Ishikawa (cell line): ENCODE results near the gene ENOX1.

Experiments used
- CEBPB ChIP-seq: IDR thresholded peaks from 2 replicates; pipeline ENCODE4 v1.6.1; 2012
- CREB1 ChIP-seq: IDR thresholded peaks from 2 replicates; pipeline ENCODE4 v1.6.1; 2012; ENCODE audit warnings: low read depth
- EGR1 ChIP-seq: IDR thresholded peaks from 2 replicates; pipeline ENCODE4 v1.6.1; 2012
- EP300 ChIP-seq: IDR thresholded peaks from 2 replicates; pipeline ENCODE4 v1.6.1; 2012; ENCODE audit warnings: borderline replicate concordance
- FOXM1 ChIP-seq: IDR thresholded peaks from 2 replicates; pipeline ENCODE4 v1.6.1; 2012; ENCODE audit warnings: low read depth, borderline replicate concordance
- NFIC ChIP-seq: IDR thresholded peaks from 2 replicates; pipeline ENCODE4 v1.6.1; 2012
- RAD21 ChIP-seq: IDR thresholded peaks from 2 replicates; pipeline ENCODE4 v1.6.1; 2012; ENCODE audit warnings: low read depth
- TAF1 ChIP-seq: IDR thresholded peaks from 2 replicates; pipeline ENCODE4 v1.6.1; 2012; ENCODE audit warnings: low read depth, mild to moderate bottlenecking
- TCF12 ChIP-seq: IDR thresholded peaks from 2 replicates; pipeline ENCODE4 v1.6.1; 2012; ENCODE audit warnings: low read depth
- TEAD4 ChIP-seq: IDR thresholded peaks from 2 replicates; pipeline ENCODE4 v1.6.1; 2012
- YY1 ChIP-seq: IDR thresholded peaks from 2 replicates; pipeline ENCODE4 v1.6.1; 2012; ENCODE audit warnings: low read depth
- ZBTB7A ChIP-seq: IDR thresholded peaks from 2 replicates; pipeline ENCODE4 v1.6.1; 2012; ENCODE audit warnings: low read depth
- TF ChIP-seq, protein P1 (sequence below): IDR thresholded peaks from 2 replicates; pipeline ENCODE4 v1.6.1; 2012
- TF ChIP-seq, protein P2 (sequence below): IDR thresholded peaks from 2 replicates; pipeline ENCODE4 v1.6.1; 2012
- TF ChIP-seq, protein P3 (sequence below): IDR thresholded peaks from 2 replicates; pipeline ENCODE4 v1.6.1; 2012; ENCODE audit warnings: low read depth, mild to moderate bottlenecking

The ENOX1 gene

DNA sequence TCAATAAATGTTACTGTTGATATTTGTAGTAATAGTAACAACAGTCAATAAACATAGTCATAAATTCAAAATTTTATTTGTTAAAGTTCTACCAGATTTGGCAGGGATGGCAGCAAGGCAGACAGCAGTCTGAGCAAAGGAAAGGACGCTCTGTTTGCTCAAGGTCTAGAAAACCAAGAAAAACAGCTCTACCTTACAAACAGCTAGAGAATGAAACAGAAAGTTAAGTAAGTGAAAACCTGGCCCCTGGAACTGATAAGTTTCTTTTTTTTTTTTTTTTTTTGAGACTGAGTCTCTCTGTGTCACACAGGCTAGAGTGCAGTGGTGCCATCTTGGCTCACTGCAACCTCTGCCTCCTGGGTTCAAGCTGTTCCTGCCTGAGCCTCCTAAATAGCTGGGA is 27.9 kb downstream of the ENOX1 start:
- no peak for TF ChIP-seq YY1
- TF ChIP-seq, protein P1, sequence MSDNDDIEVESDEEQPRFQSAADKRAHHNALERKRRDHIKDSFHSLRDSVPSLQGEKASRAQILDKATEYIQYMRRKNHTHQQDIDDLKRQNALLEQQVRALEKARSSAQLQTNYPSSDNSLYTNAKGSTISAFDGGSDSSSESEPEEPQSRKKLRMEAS, result no peak
- no peak for TF ChIP-seq NFIC
- TF ChIP-seq TCF12, result no peak
- no peak for TF ChIP-seq FOXM1
- TF ChIP-seq, protein P2, sequence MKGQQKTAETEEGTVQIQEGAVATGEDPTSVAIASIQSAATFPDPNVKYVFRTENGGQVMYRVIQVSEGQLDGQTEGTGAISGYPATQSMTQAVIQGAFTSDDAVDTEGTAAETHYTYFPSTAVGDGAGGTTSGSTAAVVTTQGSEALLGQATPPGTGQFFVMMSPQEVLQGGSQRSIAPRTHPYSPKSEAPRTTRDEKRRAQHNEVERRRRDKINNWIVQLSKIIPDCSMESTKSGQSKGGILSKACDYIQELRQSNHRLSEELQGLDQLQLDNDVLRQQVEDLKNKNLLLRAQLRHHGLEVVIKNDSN, result no peak
- TF ChIP-seq TAF1, result no peak
- no peak for TF ChIP-seq TEAD4
- no peak for TF ChIP-seq CREB1
- no peak for TF ChIP-seq EP300
- no peak for TF ChIP-seq CEBPB
- no peak for TF ChIP-seq EGR1
- TF ChIP-seq, protein P3, sequence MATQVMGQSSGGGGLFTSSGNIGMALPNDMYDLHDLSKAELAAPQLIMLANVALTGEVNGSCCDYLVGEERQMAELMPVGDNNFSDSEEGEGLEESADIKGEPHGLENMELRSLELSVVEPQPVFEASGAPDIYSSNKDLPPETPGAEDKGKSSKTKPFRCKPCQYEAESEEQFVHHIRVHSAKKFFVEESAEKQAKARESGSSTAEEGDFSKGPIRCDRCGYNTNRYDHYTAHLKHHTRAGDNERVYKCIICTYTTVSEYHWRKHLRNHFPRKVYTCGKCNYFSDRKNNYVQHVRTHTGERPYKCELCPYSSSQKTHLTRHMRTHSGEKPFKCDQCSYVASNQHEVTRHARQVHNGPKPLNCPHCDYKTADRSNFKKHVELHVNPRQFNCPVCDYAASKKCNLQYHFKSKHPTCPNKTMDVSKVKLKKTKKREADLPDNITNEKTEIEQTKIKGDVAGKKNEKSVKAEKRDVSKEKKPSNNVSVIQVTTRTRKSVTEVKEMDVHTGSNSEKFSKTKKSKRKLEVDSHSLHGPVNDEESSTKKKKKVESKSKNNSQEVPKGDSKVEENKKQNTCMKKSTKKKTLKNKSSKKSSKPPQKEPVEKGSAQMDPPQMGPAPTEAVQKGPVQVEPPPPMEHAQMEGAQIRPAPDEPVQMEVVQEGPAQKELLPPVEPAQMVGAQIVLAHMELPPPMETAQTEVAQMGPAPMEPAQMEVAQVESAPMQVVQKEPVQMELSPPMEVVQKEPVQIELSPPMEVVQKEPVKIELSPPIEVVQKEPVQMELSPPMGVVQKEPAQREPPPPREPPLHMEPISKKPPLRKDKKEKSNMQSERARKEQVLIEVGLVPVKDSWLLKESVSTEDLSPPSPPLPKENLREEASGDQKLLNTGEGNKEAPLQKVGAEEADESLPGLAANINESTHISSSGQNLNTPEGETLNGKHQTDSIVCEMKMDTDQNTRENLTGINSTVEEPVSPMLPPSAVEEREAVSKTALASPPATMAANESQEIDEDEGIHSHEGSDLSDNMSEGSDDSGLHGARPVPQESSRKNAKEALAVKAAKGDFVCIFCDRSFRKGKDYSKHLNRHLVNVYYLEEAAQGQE, result no peak
- no peak for TF ChIP-seq ZBTB7A
- TF ChIP-seq RAD21, result no peak

DNA sequence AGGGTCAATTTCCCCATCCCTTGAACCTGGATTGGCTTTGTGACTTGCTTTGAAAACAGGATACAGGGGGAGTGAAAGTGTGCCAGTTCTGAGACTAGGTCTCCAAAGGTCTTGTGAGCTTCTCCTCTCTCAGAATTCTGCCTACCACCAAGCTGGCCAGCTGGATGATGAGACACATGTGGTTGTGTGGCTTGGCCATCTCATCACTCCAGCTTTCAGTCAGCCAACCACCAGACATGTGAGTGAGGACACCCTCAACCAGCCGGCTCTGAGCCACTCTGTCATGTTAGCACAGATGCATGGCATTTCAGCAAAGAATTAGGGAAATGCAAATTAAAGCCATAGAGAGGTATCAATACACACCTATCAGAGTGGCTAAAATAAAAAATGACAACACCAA is 29.5 kb downstream of the ENOX1 start:
- no peak for TF ChIP-seq EGR1
- TF ChIP-seq YY1, result no peak
- TF ChIP-seq TEAD4, result no peak
- TF ChIP-seq, protein P2, result no peak
- TF ChIP-seq RAD21, result no peak
- TF ChIP-seq, protein P3, result no peak
- no peak for TF ChIP-seq TCF12
- no peak for TF ChIP-seq CREB1
- no peak for TF ChIP-seq NFIC
- no peak for TF ChIP-seq EP300
- no peak for TF ChIP-seq ZBTB7A
- TF ChIP-seq FOXM1, result no peak
- no peak for TF ChIP-seq TAF1
- no peak for TF ChIP-seq CEBPB
- TF ChIP-seq, protein P1, result no peak

DNA sequence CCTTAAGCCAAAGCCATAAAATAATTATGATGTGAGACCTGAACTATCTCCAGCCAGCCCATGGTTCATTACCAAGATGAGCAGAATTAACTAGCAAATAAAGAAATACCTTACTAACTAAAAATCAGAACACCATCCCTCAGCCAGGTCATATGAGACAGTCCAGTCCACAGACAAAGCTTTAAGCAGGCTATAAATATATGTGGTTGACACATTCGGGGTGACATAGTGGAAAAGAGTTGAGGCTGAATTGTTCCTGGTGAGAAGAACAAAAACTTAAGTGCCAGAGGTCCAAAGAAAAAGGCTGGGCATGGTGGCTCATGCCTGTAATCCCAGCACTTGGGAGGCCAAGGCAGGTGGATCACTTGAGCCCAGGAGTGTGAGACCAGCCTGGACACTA is 30.9 kb downstream of the ENOX1 start:
- TF ChIP-seq CEBPB (no peak), YY1 (no peak)

DNA sequence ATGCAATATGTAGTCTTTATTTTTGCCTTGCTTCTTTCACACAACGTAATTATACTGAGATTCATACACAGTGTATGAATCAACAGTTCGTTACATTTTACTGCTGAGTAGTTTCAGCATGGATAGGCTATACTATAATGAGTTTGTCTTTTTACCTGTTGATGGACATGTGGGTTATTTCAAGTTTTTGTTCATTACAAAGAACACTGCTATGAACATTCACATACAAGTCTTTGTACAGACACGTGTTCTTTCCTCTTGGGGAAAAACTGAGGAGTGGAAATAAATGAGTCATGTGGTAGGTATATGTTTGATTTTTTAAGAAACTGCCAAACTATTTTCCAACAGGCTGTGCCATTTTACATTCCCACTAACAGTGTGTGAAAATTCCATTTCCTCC is 35.1 kb downstream of the ENOX1 start:
- TF ChIP-seq, protein P2, result no peak
- TF ChIP-seq CREB1, result no peak
- no peak for TF ChIP-seq TCF12
- no peak for TF ChIP-seq EP300
- TF ChIP-seq YY1, result no peak
- TF ChIP-seq CEBPB, result no peak
- TF ChIP-seq, protein P1, result no peak
- TF ChIP-seq FOXM1, result no peak
- TF ChIP-seq NFIC, result no peak
- TF ChIP-seq, protein P3, result no peak
- no peak for TF ChIP-seq RAD21
- no peak for TF ChIP-seq TAF1
- no peak for TF ChIP-seq EGR1
- no peak for TF ChIP-seq ZBTB7A
- TF ChIP-seq TEAD4, result no peak
